GM21619 (cell line): Measurements from ENCODE around the gene EVL.
A peak's percentile ranks its signal among the peaks of the same experiment; 100 is the strongest.

Experiments
- ATAC-seq: cut with Tn5 transposase; IDR thresholded peaks from one replicate; pipeline ENCODE4 v1.9.1; 2021; ENCODE audit not compliant: unreplicated experiment

Gene EVL

DNA sequence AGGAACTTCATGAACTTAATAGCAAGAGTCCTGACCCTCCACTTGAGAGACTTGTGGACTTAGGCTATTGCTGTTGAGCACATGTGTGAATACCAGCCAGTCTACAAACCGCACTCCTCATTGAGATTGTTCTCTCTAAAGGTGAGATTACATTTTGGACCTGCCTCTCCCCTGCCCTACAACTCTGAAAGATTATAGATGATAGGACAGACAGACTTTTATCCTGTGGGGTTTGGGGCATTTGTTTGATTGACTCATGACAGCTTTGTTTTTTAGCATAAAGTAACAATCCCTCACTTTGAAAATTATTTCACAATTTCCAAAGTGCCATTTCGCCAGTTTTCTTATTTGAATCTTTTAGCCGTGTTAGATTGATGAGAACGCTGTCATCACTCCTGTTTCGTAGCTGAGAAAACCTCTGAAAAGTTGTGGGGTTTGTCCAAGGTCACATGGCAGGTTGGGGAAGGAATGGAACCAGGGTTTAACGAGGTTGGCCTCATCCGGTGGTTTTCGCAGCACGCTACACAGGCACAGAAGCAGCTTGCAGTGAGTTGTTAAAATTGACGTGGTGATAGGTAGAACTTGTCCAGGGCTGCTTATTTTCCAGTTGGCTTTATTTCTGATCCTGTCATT, 836 bp downstream of the EVL start:
- ATAC-seq, result peak; percentile 34

DNA sequence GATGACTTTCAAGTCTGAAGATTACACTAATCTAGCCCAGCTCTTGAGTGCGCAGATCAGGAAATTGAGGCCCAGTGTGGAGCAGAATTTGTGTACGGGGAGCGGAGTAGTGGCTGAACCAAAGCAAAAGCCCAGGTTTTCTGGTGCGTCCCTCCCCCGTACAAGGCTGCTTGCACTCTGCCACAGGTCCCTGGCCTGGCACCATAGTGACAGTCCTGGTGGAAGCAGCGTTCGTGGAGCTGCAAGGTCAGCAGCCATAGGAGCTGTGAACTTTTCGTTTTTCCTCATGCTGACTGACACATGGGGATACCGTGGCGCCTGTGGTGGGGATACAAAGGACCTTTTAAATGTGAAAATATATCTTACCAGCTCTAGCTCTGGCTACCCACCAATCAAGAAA, 1.7 kb downstream of the EVL start:
- no peak for ATAC-seq

DNA sequence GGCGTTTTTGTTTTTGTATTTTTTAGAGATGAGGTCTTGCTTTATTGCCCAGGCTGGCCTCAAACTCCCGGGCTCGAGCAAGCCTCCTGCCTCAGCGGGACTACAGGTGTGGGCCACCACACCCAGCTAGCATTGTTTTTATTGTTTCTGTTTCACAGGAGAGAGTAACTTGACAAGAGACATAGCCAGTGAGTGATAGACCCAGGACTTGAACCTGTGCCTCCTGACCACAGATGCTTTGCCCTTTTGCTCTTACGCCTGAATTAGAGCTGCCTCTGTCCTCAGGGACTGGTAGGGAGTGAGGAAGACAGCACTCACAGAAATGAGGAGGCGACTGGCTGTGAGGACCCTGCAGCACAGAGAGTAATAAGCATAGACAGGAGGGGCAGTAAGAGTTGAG, 2.3 kb downstream of the EVL start:
- ATAC-seq, result no peak

DNA sequence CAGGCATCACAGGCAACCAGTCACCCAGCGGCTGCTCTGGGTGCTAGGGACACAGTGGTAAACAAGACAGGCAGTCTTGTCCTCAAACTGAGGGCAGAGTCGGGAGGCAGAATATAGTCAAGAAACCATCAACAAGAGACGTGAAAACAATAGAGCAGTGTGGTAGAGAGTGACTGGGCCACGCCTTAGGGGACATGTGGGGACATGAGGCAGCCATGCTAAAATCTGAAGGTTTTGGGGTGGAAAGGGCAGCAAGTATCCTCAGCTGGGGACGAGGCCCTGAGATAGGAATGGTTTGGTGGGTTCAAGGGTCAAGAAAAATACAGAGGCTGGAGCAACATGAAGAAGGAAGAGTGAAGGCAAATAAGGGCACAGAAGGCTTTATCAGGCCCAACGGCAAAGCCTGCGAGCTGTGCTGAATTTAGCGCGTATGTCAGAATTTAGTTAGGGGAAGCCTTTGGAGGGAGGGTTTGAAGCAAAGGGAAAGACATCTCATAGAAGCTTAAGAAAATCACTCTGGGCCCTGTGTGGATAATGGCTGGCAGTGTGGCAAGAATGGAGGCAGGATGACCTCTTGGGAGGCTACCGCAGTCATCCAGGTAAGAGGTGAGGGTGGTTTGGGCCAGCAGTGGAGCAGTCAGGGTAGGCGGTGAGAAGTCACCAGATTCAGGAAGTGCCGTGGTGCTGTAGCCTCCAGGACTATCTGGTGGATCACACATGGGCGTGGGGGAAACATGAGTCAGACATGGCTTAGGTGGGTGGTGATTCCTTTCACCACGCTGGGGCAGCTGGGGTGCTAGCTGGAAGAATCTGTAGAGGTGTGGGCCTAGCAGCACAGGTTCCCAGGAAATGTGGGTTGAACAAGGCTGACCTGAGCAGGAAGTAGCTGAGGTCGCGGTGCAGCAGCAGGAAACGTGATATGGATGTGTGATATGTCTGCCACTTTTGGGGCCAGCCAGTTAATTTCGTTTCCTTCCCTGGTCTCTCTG, 3.0 kb downstream of the EVL start:
- peak; percentile 37 for ATAC-seq

DNA sequence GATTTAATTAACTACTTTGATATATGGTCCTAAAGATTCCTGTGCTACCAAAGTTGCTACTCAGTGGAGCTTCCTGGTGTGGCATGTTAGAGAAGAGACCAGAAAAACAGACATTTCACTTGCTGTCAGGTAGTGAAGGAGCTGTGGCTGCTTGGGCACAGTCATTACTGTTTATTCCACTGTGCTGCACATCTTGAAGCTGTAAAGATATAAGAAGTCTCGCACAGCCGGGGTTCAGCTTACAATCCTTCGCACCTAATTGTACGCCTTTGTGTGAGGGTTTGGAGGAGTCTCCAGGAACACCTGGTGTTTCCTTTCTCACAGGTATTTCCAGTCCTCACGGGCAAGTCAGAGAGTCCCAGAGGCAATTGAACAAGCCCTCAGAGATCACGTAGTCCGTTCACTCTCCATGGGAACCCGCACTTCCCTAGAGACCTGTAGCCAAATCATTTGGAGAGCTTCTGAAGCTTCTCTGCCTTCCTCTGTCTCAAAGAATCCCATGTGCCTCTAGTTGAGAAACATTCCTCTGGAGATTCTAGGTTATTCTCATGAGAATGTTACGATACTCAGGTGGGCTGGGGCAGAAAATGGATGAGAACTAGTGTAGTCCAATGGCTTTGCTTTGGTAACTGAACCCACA, 4.1 kb downstream of the EVL start:
- ATAC-seq, result no peak

DNA sequence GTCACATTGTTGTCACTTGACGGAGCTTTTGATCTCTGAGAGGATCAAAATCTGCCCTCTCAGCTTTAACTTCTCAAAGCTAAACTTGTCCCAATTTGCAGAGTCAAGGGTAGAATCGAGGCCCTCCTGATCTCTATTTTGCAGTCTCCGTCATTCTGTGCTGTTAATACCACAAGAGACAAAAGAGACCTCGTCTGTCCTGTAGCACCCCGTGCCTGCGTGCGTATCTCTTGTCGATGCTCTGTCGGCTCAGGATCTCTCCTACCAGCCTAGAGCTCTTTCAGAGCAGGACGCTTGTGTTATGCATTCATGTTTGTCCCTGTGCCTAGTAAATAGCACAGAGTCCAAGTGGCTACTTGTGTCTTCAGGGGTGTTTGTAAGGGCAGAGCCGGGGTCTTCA, 5.1 kb downstream of the EVL start:
- no peak for ATAC-seq

DNA sequence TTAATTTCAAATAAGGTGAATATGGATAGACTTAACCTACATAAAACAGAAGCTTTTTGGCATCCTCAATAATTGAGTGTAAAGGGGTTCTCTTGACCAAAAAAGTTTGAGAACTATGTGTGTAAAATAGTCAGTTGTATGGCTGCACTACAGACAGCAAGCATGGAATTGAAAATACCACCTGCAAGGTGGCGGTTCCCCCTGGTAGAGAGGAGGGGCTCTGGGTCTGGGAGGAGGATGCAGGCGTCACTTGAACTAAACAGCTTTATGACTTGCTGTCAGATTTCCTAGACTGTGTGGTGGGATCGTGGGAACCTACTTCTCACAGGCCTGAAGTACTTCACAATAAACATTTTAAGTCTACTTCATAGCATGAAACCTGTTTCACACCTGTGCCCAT, 6.3 kb downstream of the EVL start:
- no peak for ATAC-seq

DNA sequence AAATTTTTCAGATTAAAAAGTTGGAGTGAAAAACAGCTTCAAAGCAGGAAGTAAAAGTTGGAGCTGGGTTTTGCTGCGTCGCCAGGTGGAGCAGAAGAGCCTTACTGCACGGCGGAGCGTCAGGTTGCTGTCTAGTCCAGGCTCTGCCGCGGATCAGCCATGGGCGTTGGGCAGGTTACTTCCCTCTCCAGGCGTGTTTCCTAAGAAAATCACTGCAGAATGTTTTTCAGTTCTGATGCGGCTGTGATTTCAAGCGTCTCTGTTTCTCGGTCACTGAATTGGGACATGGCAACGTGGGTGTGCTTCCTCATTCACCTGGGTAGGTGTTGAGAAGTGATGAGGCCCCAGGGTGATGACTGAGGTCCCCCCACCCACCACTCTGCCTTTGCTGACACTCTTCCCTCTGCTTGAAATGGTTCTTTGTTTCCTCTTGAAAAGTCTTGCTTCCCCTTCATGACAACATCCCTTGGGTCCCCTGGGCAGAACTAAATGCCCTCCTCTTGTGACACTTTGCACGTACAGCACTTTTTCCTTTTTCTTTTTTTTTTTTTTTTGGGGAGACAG, 7.6 kb downstream of the EVL start:
- peak; percentile 32 for ATAC-seq

DNA sequence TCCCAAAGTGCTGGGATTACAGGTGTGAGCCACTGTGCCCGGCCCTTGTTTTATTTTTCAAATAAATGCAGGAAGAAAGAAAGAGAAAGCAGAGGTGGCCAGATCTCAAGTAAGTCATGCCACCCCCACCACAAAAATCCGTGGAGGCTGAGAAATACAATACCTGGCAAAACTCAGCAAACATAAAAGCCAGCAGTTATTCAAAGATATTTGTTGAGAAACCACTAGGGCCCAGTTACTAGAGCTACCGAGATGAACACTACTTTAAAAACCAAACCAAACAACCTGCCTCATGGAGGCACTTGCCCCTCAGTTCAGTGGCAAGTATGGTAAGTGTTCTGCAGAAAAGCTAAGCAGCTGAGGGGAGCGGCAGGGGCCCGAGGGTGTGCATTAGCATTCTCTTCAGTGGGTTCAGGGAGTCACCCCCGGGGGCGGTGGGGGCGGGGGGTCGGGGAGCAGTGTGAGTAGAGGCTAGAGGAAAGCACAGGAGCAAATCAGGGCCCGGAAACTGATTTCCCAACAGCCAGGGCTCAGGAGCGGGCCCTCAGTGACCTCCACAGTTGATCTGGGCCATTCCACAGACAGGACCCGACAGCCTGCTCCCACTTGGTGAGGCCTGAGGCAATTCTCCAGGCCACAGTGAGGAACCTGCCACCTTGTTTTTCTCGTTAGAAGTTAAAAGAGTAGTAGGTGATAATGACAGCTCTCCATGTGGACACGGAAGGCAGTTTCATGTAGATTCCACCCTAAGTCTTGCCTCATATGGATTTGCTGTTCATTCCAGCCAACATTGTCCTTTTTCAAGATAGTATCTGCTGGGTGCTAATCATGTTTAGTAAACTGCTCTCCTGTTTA, 8.6 kb downstream of the EVL start:
- no peak for ATAC-seq

DNA sequence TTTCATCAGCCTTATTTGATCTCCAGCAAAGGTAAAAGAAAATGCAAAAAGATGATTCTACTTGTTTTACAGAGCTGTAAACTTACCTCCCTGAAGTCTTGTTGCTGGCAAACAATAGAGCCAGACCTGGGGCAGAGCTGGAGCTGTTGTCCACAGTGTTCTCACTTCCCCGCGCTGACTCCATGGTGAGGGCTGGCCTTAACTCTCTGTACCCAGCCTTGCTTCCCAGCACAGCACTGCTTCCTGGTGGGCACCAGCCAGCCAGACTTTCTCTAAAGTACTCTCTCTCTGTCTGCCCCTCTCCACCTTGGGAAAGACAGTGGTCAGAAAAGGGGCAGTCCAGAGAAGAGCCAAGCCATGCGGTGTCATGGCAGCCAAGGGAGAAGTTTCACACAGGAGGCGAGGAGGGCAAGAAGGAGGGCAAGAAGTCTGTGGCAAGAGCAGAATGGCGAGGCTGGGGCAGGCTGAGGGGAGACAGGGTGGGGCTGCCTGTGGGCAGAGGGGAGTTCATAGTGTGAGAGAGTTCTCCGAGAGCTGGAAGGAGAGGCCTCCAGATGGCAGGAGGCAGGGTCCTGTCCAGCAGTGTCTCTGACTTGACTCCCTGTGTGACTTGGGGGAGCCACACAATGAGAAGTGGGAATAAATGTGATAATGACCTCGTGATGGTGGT, 9.3 kb downstream of the EVL start:
- no peak for ATAC-seq

DNA sequence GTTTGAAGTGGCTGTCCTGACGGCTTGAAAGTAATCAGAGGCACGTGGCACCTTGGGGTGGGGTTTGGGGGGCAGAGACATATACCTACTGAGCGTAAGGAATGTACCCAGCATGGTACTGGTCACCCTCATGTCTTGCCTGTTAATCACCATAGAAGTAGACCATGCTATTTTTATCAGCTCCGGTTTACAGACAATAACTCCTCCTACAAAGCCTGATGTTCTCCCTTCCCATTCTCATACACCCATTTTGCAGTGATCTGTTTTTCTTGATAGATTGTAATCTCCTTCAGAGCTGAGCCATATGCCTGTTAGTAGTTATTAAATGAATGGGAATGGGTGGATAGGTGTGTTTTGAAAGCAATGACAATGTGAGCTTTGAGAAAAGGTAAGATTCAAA, 10.5 kb downstream of the EVL start:
- no peak for ATAC-seq

DNA sequence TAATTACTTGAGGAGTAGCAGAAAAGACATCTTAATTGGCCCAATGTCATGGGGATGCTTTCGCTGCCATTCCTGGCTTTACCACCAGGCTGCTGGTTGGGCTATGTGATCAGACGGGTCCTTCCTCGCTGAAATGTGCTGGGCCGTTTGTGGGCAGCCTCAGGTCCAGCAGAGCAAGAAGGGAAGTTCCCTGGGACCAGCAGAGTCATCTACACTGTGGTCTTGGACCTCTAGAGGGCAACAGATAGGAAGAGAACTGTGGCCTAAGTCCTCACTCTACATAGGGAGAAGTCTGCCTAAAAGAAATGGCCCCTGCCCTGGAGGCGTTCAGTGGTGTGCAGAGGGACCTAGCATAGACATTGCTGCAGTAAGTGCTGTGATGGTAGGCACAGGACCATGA, 10.9 kb downstream of the EVL start:
- ATAC-seq, result no peak

DNA sequence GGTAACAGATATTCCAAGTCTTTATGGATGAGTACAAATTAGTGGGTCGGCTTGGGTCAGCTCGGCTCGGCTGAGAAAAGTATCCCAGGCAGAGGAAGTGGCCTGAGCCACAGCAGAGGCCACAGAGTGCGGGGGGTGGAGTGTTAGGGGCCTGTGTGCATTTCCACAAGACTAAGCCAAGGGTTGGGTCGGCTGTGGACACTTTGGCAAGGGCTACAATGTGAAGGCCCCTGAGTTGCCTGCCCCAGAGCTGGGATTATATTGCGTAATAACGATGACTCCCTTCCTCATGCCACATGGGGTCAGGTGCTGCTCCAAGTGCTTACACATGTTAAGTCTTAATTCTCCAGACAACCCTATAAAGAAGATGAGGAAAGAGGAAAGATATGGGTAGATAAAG, 11.4 kb downstream of the EVL start:
- no peak for ATAC-seq

DNA sequence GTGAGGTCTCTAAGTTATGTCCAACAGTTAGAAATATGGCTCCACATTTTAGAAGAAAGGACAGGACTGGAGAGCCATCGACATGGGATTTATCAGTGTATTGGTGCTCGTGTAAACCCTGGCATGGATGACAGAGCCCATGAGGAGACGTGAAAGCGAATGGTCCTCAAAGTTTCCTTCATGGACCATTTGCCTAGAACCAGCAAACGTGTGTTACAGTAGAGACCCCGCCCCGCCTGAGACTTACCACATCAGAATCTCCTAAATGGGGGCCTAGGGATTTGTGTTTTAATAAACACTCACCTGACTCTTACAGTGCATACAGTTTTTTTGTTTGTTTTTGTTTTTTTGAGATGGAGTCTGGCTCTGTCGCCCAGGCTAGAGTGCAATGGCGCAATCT, 12.2 kb downstream of the EVL start:
- ATAC-seq, result no peak

DNA sequence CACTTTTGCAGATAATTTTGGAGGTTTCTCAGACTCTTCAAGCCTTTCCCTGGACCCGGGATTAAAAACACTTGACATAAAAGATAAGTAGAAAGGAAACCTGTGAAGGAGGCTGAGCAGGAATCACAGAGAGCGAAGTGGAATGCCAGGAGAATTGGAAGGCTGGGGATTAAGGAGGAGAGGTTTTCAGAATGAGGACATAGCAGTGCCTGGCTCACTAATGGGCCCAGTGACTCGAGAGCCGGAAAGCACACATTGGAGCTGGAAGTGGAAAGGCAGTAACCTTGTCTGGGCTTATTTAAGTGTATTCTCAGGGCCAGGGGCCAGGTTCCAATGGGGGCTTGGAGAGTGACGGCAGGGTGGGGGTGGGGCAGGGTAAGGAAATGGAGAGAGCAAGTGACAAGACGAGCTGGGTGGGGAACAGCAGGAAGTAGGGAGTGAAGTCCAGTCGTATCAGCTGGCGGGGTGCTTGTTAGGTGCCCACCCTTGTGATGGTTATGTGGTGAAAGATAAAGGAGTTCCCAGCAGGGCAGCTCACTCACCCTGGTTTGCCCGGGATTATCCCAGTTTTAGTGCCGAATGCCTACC, 13.1 kb downstream of the EVL start:
- ATAC-seq, result no peak

DNA sequence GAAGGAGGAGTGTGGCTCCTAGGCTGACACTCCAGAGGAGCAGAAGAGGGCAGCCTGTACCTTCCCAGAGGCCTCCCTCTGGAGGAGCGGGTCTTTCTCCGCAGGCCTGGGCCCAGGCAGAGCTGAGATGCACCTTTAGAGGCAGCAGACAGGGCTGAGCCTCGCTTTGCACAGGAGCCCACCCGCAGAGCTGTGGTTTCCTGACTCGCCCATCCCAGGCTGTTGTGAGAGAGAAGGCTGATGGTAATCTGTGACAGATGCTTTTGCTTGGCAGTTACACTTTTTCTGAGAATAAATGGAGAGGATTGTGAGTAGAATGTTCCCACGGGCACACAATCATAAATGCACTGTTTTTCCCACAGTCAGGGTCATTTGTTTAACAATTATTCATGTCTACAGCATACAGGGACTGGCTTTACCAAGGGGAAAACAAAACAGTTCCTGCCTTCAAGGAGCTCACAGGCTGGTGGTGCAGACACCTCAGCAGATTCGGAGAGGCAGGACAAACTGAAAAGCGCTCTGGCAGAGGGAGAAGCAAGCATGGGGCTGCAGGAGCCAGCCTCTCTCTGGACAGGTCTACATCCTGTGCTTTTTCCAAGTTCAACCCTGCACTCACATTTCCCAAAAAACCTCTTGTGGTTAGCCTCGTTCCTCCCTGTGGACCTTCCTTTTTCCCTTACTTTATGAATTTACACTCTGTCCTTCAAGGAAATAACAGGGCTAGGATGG, 13.9 kb downstream of the EVL start:
- ATAC-seq, result peak; percentile 59

DNA sequence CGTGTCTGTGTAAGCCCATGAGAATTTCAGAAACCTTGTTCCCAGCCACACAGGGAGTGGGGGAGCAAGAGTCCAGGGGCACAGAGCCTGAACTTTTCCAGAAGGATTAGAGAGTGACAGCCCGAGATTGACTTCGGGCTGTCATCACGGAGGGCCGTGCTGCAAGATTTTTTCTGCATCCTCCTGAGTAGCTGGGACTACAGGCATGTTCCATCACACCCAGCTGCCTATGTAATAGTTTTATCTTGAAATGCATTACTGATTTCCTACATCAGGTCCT, 14.4 kb downstream of the EVL start:
- no peak for ATAC-seq

DNA sequence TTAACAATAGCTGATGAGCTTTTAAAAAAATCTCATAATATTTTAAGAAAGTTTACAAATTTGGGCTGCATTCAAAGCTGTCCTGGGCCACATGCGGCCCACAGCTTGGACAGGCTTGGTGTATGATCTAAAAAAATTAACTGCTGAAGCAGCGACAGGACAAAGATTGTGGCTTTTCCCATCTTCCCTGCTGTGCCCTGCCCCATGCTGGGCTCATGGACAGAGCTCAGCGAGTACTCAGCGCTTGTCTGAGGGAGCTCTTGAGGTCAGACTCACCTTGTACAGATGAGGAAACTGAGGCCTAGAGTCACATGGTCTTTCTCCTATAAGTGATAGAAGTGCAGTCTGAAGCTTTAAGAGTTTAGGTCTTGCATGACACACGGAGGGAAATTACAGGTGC, 15.0 kb downstream of the EVL start:
- ATAC-seq, result no peak

DNA sequence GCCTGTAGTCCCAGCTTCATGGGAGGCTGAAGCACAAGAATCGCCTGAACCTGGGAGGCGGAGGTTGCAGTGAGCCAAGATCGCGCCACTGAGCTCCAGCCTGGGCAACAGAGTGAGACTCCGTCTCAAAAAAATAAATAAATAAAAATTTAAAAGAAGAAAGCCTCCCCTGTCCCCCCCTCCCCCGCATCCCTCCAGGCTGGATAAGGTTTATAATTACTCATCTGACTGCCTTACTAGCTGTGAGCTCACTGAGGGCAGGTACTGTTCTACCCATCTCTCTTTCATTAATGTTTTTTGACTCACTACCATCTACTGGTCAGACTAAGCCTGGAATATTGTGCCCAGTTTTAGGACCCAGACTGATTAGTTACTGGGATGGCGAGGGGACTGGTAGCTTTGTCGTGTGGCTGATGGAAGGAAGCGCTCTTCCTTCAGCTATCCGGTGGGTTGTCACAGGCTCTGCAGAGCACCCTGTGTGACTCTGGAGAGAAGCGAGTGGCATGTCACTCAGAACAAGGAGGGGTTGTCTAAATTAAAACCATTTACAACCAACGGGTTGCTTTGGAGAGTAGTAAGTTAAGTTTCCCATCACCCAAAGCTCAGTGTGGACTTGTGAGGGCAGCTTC, 16.9 kb downstream of the EVL start:
- no peak for ATAC-seq
